ENCODE measurements around the gene NHEJ1. TPM values are rescaled to one million over a fixed set of nuclear protein-coding genes. Genes with fewer than 3 reads are reported as not detected.

NHEJ1 gene
- polyA plus RNA-seq, 1 of the 3 experiments (the other 2 are of a cell fraction), result 16.3 TPM

DNA sequence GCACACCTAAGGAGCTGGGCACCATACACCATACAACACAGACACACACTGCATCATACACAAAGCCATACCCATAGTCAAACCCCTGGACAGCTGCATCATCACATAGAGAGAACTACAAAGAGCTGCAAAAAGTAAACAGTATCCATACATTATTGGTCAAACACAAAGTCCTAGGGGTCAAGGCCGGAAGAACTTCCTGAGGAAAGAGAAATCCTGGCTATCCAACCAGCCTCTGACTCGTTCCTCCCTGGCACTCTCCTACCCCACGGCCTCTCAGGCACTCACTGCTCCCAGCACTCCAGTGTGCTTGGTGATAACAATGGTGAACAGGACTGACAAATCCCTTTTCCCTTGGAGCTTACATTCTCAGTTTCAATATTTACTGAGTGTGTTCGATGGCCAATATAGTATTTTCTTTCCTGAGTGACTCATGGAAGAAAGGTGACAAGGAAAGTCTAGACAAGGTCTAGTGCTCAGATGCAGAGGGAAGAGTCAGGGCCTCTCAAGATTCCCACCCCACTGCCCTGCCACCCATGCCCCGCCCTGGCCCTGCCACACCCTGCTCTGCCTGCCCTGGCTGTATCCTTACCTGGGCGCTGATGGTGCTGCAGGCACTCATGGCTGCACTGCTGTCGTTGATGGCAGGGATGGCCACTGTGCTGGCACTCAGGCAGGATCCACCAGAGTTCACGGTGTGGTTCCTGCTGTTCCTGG, 122.7 kb downstream of the NHEJ1 start:
- Histone ChIP-seq H3K79me2 (ENCODE audit: insufficient read depth) (no peaks in the 10 kb centered on the region), H3K27ac (ENCODE audit: low read depth in 2 of 2, low read length in 1 of 2) (no peak overlapping the region), H3K9me2 (no peaks in the 10 kb centered on the region), H3K4me3 (ENCODE audit: low read depth in 2 of 2, low read length in 1 of 2) (no peak overlapping the region), H3K9ac (no peak overlapping the region), H2AFZ (ENCODE audit: low read depth) (no peak overlapping the region), H3K27me3 (ENCODE audit: insufficient read depth) (no peaks in the 10 kb centered on the region), H3K4me1 (ENCODE audit: control insufficient read depth in 1 of 2, insufficient read depth in 2 of 2, low read depth in 1 of 2, low read length in 1 of 2) (peaks cover 4 to 6% of the 10 kb centered on the region in 2 experiments; a peak in 1 of 4 replicates), H3F3A (replicated peaks; ENCODE audit: insufficient read depth) (no peaks in the 10 kb centered on the region), H3K9me3 (no peaks in the 10 kb centered on the region), H3K36me3 (replicated peaks in 1 of 2; ENCODE audit: control insufficient read depth in 1 of 2, insufficient read depth in 2 of 2, low read length in 1 of 2) (no peaks in the 10 kb centered on the region), H4K20me1 (ENCODE audit: insufficient read depth) (no peaks in the 10 kb centered on the region), H3K4me2 (no peak overlapping the region)
- CTCF ChIA-PET, result interaction anchor here (0.8 to 6.7 kb wide), 5 partner anchors 9 to 81 kb away, joined by 3 to 64 read pairs (median 4); no protein-coding TSS in a partner anchor
- 15% methylated on average over 8 of the region's 8 CpGs for WGBS (ENCODE audit: low lambda C conversion rate)
- POLR2A ChIA-PET, result no interaction called here
- TF ChIP-seq, protein P1, sequence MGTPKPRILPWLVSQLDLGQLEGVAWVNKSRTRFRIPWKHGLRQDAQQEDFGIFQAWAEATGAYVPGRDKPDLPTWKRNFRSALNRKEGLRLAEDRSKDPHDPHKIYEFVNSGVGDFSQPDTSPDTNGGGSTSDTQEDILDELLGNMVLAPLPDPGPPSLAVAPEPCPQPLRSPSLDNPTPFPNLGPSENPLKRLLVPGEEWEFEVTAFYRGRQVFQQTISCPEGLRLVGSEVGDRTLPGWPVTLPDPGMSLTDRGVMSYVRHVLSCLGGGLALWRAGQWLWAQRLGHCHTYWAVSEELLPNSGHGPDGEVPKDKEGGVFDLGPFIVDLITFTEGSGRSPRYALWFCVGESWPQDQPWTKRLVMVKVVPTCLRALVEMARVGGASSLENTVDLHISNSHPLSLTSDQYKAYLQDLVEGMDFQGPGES (IDR thresholded peaks at IDR 0.05; ENCODE audit: low read depth, low read length), result no peak
- DNase-seq, result no peak

DNA sequence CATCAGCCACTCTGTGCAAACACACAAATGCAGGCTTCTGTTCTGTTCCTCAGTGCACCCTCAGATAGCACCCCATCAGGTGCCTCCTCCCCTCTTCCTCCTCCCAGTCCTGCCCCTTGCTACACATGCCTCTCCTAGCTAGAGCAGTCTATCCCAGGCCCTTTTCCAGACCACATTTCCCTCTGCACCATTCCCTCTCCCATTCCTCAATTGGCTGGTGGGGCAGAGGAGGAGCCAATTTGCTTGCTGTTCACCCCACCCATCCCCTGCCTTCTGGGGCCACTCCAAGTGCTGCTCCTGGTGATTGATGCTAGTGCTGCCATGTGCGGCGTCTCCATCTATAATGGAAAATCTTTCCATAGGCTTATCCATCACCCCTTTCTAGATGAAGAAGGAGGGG, 124.7 kb downstream of the NHEJ1 start:
- no peak overlapping the region for H3K27ac ChIP-seq (ENCODE audit: low read depth in 2 of 2, low read length in 1 of 2)
- no peaks in the 10 kb centered on the region for H4K20me1 ChIP-seq (ENCODE audit: insufficient read depth)
- no peaks in the 10 kb centered on the region for H3K36me3 ChIP-seq (replicated peaks in 1 of 2; ENCODE audit: control insufficient read depth in 1 of 2, insufficient read depth in 2 of 2, low read length in 1 of 2)
- no peak overlapping the region for H2AFZ ChIP-seq (ENCODE audit: low read depth)
- H3K9ac ChIP-seq, result no peak overlapping the region
- no peaks in the 10 kb centered on the region for H3K9me2 ChIP-seq
- TF ChIP-seq POLR2AphosphoS5 (IDR thresholded peaks at IDR 0.05; ENCODE audit: low read depth, low read length) (no peak), RAD21 (IDR thresholded peaks at IDR 0.05; ENCODE audit: low read length) (no peak)
- TF ChIP-seq, protein P2, sequence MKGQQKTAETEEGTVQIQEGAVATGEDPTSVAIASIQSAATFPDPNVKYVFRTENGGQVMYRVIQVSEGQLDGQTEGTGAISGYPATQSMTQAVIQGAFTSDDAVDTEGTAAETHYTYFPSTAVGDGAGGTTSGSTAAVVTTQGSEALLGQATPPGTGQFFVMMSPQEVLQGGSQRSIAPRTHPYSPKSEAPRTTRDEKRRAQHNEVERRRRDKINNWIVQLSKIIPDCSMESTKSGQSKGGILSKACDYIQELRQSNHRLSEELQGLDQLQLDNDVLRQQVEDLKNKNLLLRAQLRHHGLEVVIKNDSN (IDR thresholded peaks at IDR 0.05; ENCODE audit: borderline replicate concordance, low read depth), result no peak
- TF ChIP-seq, protein P3, sequence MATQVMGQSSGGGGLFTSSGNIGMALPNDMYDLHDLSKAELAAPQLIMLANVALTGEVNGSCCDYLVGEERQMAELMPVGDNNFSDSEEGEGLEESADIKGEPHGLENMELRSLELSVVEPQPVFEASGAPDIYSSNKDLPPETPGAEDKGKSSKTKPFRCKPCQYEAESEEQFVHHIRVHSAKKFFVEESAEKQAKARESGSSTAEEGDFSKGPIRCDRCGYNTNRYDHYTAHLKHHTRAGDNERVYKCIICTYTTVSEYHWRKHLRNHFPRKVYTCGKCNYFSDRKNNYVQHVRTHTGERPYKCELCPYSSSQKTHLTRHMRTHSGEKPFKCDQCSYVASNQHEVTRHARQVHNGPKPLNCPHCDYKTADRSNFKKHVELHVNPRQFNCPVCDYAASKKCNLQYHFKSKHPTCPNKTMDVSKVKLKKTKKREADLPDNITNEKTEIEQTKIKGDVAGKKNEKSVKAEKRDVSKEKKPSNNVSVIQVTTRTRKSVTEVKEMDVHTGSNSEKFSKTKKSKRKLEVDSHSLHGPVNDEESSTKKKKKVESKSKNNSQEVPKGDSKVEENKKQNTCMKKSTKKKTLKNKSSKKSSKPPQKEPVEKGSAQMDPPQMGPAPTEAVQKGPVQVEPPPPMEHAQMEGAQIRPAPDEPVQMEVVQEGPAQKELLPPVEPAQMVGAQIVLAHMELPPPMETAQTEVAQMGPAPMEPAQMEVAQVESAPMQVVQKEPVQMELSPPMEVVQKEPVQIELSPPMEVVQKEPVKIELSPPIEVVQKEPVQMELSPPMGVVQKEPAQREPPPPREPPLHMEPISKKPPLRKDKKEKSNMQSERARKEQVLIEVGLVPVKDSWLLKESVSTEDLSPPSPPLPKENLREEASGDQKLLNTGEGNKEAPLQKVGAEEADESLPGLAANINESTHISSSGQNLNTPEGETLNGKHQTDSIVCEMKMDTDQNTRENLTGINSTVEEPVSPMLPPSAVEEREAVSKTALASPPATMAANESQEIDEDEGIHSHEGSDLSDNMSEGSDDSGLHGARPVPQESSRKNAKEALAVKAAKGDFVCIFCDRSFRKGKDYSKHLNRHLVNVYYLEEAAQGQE (IDR thresholded peaks at IDR 0.05; ENCODE audit: low read depth, low read length), result no peak
- no peaks in the 10 kb centered on the region; the same call in 1 of the 2 replicates for H3K27me3 ChIP-seq (ENCODE audit: insufficient read depth)
- no peak for DNase-seq
- CTCF ChIA-PET, result interaction anchor here (1.0 to 1.7 kb wide), 4 partner anchors 56 to 182 kb away, joined by 3 to 5 read pairs (median 4); no protein-coding TSS in a partner anchor
- WGBS (ENCODE audit: low lambda C conversion rate), result 70% methylated on average over 2 of the region's 2 CpGs
- H3K4me2 ChIP-seq, result no peak overlapping the region
- POLR2A ChIA-PET, result no interaction called here
- no peaks in the 10 kb centered on the region for H3F3A ChIP-seq (replicated peaks; ENCODE audit: insufficient read depth)
- H3K79me2 ChIP-seq (ENCODE audit: insufficient read depth), result no peaks in the 10 kb centered on the region
- H3K4me3 ChIP-seq (ENCODE audit: low read depth in 2 of 2, low read length in 1 of 2), result no peak overlapping the region
- no peaks in the 10 kb centered on the region for H3K9me3 ChIP-seq
- peaks cover 4% of the 10 kb centered on the region in 2 experiments; a peak in 1 of 4 replicates for H3K4me1 ChIP-seq (ENCODE audit: control insufficient read depth in 1 of 2, insufficient read depth in 2 of 2, low read depth in 1 of 2, low read length in 1 of 2)
